Thyroid gland (tissue), 4 donors: ENCODE measurements around the gene TUT7. TPM values are rescaled to one million over a fixed set of nuclear protein-coding genes. Genes with fewer than 3 reads are reported as not detected.

ENCODE experiments used
- DNase-seq, 2 donors: peaks; one replicate each; pipeline ENCODE4 v3.0.0-alpha.2; 2019
- H3K27ac ChIP-seq, 3 donors: fragments of 200-600 bp; sonication (generic); 1 replicate in 2 of 3; 2 replicates in 1 of 3; pipeline ENCODE4 v1.5.1; 2016 to 2019; ENCODE audit warnings: mild to moderate bottlenecking in 1 of 3, moderate library complexity in 1 of 3
- H3K27me3 ChIP-seq: fragments of 200-600 bp; sonication (generic); one replicate; pipeline ENCODE4 v1.5.1; 2019
- H3K36me3 ChIP-seq, 2 donors: fragments of 200-600 bp; sonication (generic); one replicate each; pipeline ENCODE4 v1.5.1; 2016 to 2019
- H3K4me1 ChIP-seq, 2 donors: fragments of 200-600 bp; sonication (generic); one replicate each; pipeline ENCODE4 v1.5.1; 2017 to 2019
- H3K4me3 ChIP-seq, 3 donors: fragments of 200-600 bp; sonication (generic); replicated peaks in 1 of 3; 1 replicate in 2 of 3; 2 replicates in 1 of 3; pipeline ENCODE4 v1.5.1; 2016; ENCODE audit warnings: mild to moderate bottlenecking in 1 of 3
- H3K9me3 ChIP-seq: fragments of 200-600 bp; sonication (generic); one replicate; pipeline ENCODE4 v1.5.1; 2017
- POLR2A ChIP-seq, 2 donors: fragments of 450-650 bp; IDR thresholded peaks; one replicate each; pipeline ENCODE4 v1.6.1; 2017; ENCODE audit warnings: antibody characterized with exemption in 2 of 2, mild to moderate bottlenecking in 2 of 2, moderate library complexity in 1 of 2
- WGBS, 2 donors: methylation state at CpG; one replicate each; pipeline ENCODE4 v1.1.5; 2017; 5-methylcytosine and 5-hydroxymethylcytosine counted together
- intact Hi-C: fragments of 100-400 bp; cut with DNase I; formaldehyde crosslinking; loops from one replicate; pipeline ENCODE4 v1.15.1; 2023
- total RNA-seq, 4 donors: library from RNA; depleted of rRNA; stranded (reverse); fragments of >200 nt; gene quantifications; one replicate each; pipeline ENCODE4 v1.2.3, GENCODE V29; 2016
- TF ChIP-seq, protein P1 (sequence below), 6 experiments: fragments of 200-600 bp in 3 of 6; fragments of 450-650 bp in 3 of 6; sonication (generic) in 3 of 6; IDR thresholded peaks; one replicate each; pipeline ENCODE4 v1.5.1; 2016 to 2019; ENCODE audit warnings: antibody characterized with exemption in 6 of 6, mild to moderate bottlenecking in 2 of 6, inconsistent platforms in 1 of 6, moderate library complexity in 1 of 6

TUT7 gene
- total RNA-seq, 4 donors from 2014 or later = 32.0 to 40.6 (median 33.7) TPM

DNA sequence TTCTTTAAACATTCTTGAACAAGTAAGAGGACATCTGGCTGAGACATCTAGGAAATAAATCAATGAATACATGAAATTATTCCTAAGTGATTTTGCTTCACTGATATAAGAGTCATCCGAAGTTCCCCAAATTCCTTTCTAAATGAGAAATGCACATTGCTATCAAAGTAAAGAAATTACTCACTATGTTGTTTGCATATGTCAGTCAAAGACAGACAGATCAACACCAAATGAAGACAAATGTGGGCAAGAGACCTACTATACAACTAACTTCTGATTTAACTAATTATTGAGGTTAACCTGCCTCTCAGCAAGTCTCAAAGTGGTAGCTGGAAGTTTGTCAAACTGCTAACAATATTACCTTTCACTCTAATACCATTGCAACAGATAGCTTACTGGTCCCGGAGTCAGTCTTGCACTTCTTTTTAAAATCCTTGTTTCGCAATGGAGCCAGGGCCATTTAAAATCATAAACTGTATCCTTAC is 13.2 kb downstream of the TUT7 start:
- TF ChIP-seq, protein P1, sequence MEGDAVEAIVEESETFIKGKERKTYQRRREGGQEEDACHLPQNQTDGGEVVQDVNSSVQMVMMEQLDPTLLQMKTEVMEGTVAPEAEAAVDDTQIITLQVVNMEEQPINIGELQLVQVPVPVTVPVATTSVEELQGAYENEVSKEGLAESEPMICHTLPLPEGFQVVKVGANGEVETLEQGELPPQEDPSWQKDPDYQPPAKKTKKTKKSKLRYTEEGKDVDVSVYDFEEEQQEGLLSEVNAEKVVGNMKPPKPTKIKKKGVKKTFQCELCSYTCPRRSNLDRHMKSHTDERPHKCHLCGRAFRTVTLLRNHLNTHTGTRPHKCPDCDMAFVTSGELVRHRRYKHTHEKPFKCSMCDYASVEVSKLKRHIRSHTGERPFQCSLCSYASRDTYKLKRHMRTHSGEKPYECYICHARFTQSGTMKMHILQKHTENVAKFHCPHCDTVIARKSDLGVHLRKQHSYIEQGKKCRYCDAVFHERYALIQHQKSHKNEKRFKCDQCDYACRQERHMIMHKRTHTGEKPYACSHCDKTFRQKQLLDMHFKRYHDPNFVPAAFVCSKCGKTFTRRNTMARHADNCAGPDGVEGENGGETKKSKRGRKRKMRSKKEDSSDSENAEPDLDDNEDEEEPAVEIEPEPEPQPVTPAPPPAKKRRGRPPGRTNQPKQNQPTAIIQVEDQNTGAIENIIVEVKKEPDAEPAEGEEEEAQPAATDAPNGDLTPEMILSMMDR (IDR thresholded peaks at IDR 0.05) = no peak
- no peak for TF ChIP-seq POLR2A (IDR thresholded peaks at IDR 0.05)
- DNase-seq = no peak
- no peak overlapping the region for H3K4me3 ChIP-seq
- no peaks in the 10 kb centered on the region for H3K27me3 ChIP-seq
- no peaks in the 10 kb centered on the region for H3K9me3 ChIP-seq
- H3K27ac ChIP-seq = no peak overlapping the region
- WGBS, 2 donors = 91 to 97% methylated on average over 3 of the region's 3 CpGs
- intact Hi-C loops = no loop called here
- no peaks in the 10 kb centered on the region for H3K4me1 ChIP-seq
- H3K36me3 ChIP-seq = peaks cover 53 to 59% of the 10 kb centered on the region in 2 donors

DNA sequence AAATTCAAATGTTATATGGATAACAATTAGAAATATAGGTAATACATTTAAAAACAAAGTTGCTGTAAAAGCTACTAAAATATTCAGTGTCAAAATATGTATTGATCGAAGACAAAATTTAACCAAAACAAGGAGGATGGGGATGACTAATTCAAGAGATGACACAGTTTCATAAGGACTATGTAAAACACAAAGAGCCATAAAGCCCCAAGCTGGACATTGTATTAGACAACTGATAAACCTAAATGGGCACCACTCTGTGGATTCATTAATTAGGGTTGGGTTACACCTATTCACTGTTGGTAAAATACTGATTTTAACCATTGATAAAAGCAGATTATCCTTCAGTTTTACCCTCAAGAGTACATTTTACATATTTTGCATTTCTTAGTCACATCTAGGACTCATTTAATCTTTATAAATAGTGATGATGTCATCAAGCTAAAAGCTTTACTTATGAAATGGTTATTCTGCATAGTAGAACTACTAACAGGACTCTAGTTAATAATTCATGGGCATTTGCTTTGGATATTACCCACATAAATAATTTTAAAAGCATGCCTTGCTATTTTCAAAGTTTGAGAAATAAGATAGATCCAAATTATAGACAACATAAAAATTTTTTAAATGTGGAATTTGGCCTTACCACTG is 13.7 kb downstream of the TUT7 start:
- DNase-seq = no peak
- Histone ChIP-seq H3K9me3 (no peaks in the 10 kb centered on the region), H3K27me3 (no peaks in the 10 kb centered on the region), H3K4me3 (no peak overlapping the region), H3K27ac (no peak overlapping the region), H3K36me3 (peaks cover 57 to 65% of the 10 kb centered on the region in 2 donors), H3K4me1 (no peaks in the 10 kb centered on the region)
- intact Hi-C loops = no loop called here
- 34 to 98% methylated on average over 1 of the region's 1 CpG for WGBS, 2 donors
- TF ChIP-seq, protein P1 (IDR thresholded peaks at IDR 0.05) = no peak
- TF ChIP-seq POLR2A (IDR thresholded peaks at IDR 0.05) = no peak

DNA sequence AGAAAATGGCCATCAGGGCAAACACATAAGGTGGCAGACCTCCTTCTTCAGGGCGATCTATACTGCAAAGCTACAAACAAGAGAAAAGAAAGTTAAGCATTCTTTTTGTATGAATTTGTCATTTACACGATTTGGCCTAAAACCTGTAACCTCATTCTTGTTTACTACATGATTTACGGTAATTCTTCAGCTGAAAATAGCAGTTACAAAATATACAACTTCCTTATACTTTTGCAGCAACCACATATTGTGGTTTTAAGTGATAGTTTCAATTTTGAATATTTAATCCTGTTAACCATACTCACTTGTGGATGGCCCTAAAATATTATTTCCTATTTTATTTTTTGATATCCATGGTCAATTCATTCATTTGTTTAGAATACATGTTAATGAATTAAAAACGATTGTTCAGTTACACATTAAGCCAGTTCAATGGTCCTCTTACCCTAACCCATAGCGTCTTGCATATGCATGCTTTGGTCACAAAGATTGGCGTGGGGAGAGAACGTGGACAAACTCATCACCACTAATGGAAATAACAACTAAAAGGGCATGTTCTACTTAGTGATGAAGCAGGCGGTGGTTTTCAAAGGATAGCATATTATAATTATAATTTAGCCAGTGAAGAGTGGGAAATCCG is 16.6 kb downstream of the TUT7 start:
- Histone ChIP-seq H3K4me3 (no peak overlapping the region), H3K4me1 (no peaks in the 10 kb centered on the region), H3K9me3 (no peaks in the 10 kb centered on the region), H3K36me3 (peaks cover 71 to 76% of the 10 kb centered on the region in 2 donors), H3K27me3 (no peaks in the 10 kb centered on the region), H3K27ac (no peak overlapping the region)
- no peak for DNase-seq
- 87 to 90% methylated on average over 9 of the region's 9 CpGs for WGBS, 2 donors
- TF ChIP-seq POLR2A (IDR thresholded peaks at IDR 0.05) = no peak
- TF ChIP-seq, protein P1 (IDR thresholded peaks at IDR 0.05) = no peak
- intact Hi-C loops = no loop called here

DNA sequence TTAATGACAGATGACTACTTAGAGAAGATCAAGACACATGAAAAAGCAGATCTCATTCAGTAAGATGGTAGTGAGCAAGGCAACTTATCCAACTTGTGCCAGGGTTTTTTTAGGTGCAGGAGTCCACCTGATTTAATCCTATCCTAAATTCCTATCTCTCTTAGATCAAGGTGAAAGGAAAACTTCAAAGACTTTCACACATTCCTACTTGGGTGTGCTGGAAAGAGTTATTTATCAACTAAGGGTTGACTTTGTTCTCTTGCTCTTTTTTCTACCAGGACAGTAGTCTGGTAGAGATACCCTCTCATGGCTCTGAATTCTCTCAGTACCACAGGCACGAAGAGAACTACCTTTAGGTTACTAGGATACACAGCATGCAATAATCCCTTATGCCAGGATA is 18.2 kb downstream of the TUT7 start:
- Histone ChIP-seq H3K4me3 (no peak overlapping the region), H3K4me1 (no peaks in the 10 kb centered on the region), H3K36me3 (peaks cover 63% of the 10 kb centered on the region in 2 donors), H3K9me3 (no peaks in the 10 kb centered on the region), H3K27me3 (no peaks in the 10 kb centered on the region), H3K27ac (no peak overlapping the region)
- TF ChIP-seq, protein P1 (IDR thresholded peaks at IDR 0.05) = no peak
- no peak for TF ChIP-seq POLR2A (IDR thresholded peaks at IDR 0.05)
- intact Hi-C loops = no loop called here
- no peak for DNase-seq
- 91 to 97% methylated on average over 1 of the region's 1 CpG for WGBS, 2 donors

DNA sequence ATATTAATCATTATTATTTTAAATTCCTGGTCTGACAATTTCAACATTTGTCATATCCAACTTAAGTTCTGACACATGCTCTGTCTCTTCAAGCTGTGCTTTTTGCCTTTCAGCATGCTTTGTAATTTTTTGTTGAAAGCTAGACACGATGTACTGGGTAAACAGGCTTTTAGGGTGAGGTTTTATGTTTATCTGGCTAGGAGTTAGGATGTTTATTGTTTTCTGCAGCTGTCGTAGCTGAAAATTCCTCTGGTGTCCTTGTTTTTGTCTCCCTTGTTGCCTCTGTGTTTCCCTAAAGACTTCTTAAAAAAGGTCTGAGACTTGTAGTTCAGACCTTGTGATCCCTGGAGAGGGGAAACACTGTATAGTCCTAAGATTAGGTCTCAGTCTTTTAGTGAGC is 20.6 kb downstream of the TUT7 start:
- TF ChIP-seq, protein P1 (IDR thresholded peaks at IDR 0.05) = no peak
- TF ChIP-seq POLR2A (IDR thresholded peaks at IDR 0.05) = no peak
- intact Hi-C loops = no loop called here
- DNase-seq = no peak
- Histone ChIP-seq H3K4me3 (no peak overlapping the region), H3K4me1 (no peaks in the 10 kb centered on the region), H3K9me3 (no peaks in the 10 kb centered on the region), H3K27me3 (no peaks in the 10 kb centered on the region), H3K36me3 (peaks cover 45 to 53% of the 10 kb centered on the region in 2 donors), H3K27ac (no peak overlapping the region)
- 93 to 97% methylated on average over 2 of the region's 2 CpGs for WGBS, 2 donors
